ENCODE measurements around the gene DCUN1D3.
"Not testable (repeated sequence)": the region's sequence is repeated elsewhere in the genome, so short reads cannot be mapped to it uniquely, and the experiment has no call there.

Gene DCUN1D3

GRCh38 chr16:20887207-20887606 lies 13.0 kb downstream of the DCUN1D3 start:
- no peak for DNase-seq (ENCODE audit: low read depth in 2 of 2)

GRCh38 chr16:20886320-20886719 lies 13.8 kb downstream of the DCUN1D3 start:
- DNase-seq (ENCODE audit: low read depth in 2 of 2): no peak

- DNase-seq (ENCODE audit: low read depth in 2 of 2): no peak
Measured at GRCh38 chr16:20884240-20884556, 16.0 kb downstream of the DCUN1D3 start.

- no peak for DNase-seq (ENCODE audit: low read depth in 2 of 2)
Measured at GRCh38 chr16:20883554-20884239, 16.5 kb downstream of the DCUN1D3 start.

GRCh38 chr16:20881503-20881878 lies 18.7 kb downstream of the DCUN1D3 start:
- no peak for DNase-seq (ENCODE audit: low read depth in 2 of 2)

- no peak for DNase-seq (ENCODE audit: low read depth in 2 of 2)
Measured at GRCh38 chr16:20880867-20881502, 19.2 kb downstream of the DCUN1D3 start.

- no peak for DNase-seq (ENCODE audit: low read depth in 2 of 2)
Measured at GRCh38 chr16:20879175-20880040, 20.8 kb downstream of the DCUN1D3 start.

GRCh38 chr16:20878682-20879147 lies 21.4 kb downstream of the DCUN1D3 start:
- DNase-seq (ENCODE audit: low read depth in 2 of 2): no peak

- DNase-seq (ENCODE audit: low read depth in 2 of 2): no peak
Measured at GRCh38 chr16:20875355-20875650, 24.9 kb downstream of the DCUN1D3 start.

GRCh38 chr16:20874088-20874581 lies 26.0 kb downstream of the DCUN1D3 start:
- DNase-seq (ENCODE audit: low read depth in 2 of 2): no peak

GRCh38 chr16:20873331-20873730 lies 26.8 kb downstream of the DCUN1D3 start:
- no peak for DNase-seq (ENCODE audit: low read depth in 2 of 2)

- DNase-seq (ENCODE audit: low read depth in 2 of 2): no peak
Measured at GRCh38 chr16:20871941-20872815, 28.0 kb downstream of the DCUN1D3 start.

- no peak for DNase-seq (ENCODE audit: low read depth in 2 of 2)
Measured at GRCh38 chr16:20871258-20871657, 28.9 kb downstream of the DCUN1D3 start.

GRCh38 chr16:20870122-20870820 lies 29.9 kb downstream of the DCUN1D3 start:
- DNase-seq (ENCODE audit: low read depth in 2 of 2): no peak

GRCh38 chr16:20868890-20869289 lies 31.3 kb downstream of the DCUN1D3 start:
- DNase-seq (ENCODE audit: low read depth in 2 of 2): no peak

GRCh38 chr16:20867585-20867984 lies 32.6 kb downstream of the DCUN1D3 start:
- no peak for DNase-seq (ENCODE audit: low read depth in 2 of 2)

- no peak for DNase-seq (ENCODE audit: low read depth in 2 of 2)
Measured at GRCh38 chr16:20866801-20867200, 33.4 kb downstream of the DCUN1D3 start.

- DNase-seq (ENCODE audit: low read depth in 2 of 2): no peak
Measured at GRCh38 chr16:20866145-20866772, 33.9 kb downstream of the DCUN1D3 start.

GRCh38 chr16:20865420-20866131 lies 34.6 kb downstream of the DCUN1D3 start:
- DNase-seq (ENCODE audit: low read depth in 2 of 2): no peak

GRCh38 chr16:20864376-20864775 lies 35.8 kb downstream of the DCUN1D3 start:
- not testable (repeated sequence) for DNase-seq (ENCODE audit: low read depth in 2 of 2)

All from activated CD4-positive, alpha-beta T cell treated with anti-CD3 and anti-CD28 coated beads for 24 hours (primary cell).